CD8-positive, alpha-beta memory T cell (primary cell): ENCODE measurements around the gene ZIM2. TPM values are rescaled to one million over a fixed set of nuclear protein-coding genes. Genes with fewer than 3 reads are reported as not detected.
A peak's percentile ranks its signal among the peaks of the same experiment; 100 is the strongest.

ENCODE experiments used
- CTCF ChIA-PET: fragments of 350-600 bp; sonication (Branson Sonifier 250); formaldehyde crosslinking; loops from one replicate; lab custom pipeline; 2021; ENCODE audit warnings: antibody characterized with exemption; lab: Charles Lee
- POLR2A ChIA-PET: fragments of 350-600 bp; sonication (Branson Sonifier 250); formaldehyde crosslinking; loops from one replicate; lab custom pipeline; 2021; ENCODE audit warnings: antibody characterized with exemption; lab: Charles Lee
- DNase-seq, 5 donors: peaks; one replicate each; pipeline versions ENCODE4 v3.0.0 to v3.0.0-alpha.2; 2020 to 2022; ENCODE audit warnings: mixed read lengths in 1 of 5
- H3K27ac ChIP-seq: one replicate; pipeline ENCODE4 v1.7.0; 2013; ENCODE audit warnings: low read depth, mild to moderate bottlenecking, low read length, moderate library complexity
- H3K27me3 ChIP-seq: 2 replicates; pipeline ENCODE4 v1.7.0; 2013; ENCODE audit warnings: low read length, mild to moderate bottlenecking; ENCODE audit not compliant: insufficient read depth, poor library complexity, severe bottlenecking
- H3K36me3 ChIP-seq: 2 replicates; pipeline ENCODE4 v1.7.0; 2013; ENCODE audit warnings: mild to moderate bottlenecking, low read length, moderate library complexity; ENCODE audit not compliant: insufficient read depth
- H3K4me1 ChIP-seq: 2 replicates; pipeline ENCODE4 v1.7.0; 2013; ENCODE audit warnings: mild to moderate bottlenecking, low read length, moderate library complexity; ENCODE audit not compliant: insufficient read depth
- H3K4me3 ChIP-seq: 2 replicates; pipeline ENCODE4 v1.7.0; 2013; ENCODE audit warnings: mild to moderate bottlenecking, low read length
- H3K9me3 ChIP-seq: 2 replicates; pipeline ENCODE4 v1.7.0; 2013; ENCODE audit warnings: mild to moderate bottlenecking, low read length
- H3K27ac Mint-ChIP-seq, 8 donors: one replicate each; pipeline ENCODE4 v1.8.0; 2020 to 2021; ENCODE audit warnings: mixed read lengths in 8 of 8, mild to moderate bottlenecking in 6 of 8, inconsistent platforms in 3 of 8, moderate library complexity in 3 of 8
- H3K27me3 Mint-ChIP-seq, 2 donors: one replicate each; pipeline ENCODE4 v1.8.0; 2020 to 2021; ENCODE audit warnings: mixed read lengths in 2 of 2, mild to moderate bottlenecking in 1 of 2, moderate library complexity in 1 of 2
- H3K36me3 Mint-ChIP-seq, 3 donors: one replicate each; pipeline ENCODE4 v1.8.0; 2020 to 2021; ENCODE audit warnings: mixed read lengths in 3 of 3, inconsistent platforms in 1 of 3, mild to moderate bottlenecking in 1 of 3
- H3K4me1 Mint-ChIP-seq, 3 donors: one replicate each; pipeline ENCODE4 v1.8.0; 2020 to 2021; ENCODE audit warnings: mixed read lengths in 3 of 3, inconsistent platforms in 1 of 3, mild to moderate bottlenecking in 1 of 3
- H3K4me3 Mint-ChIP-seq, 7 donors: one replicate each; pipeline ENCODE4 v1.8.0; 2020 to 2021; ENCODE audit warnings: mixed read lengths in 7 of 7, mild to moderate bottlenecking in 6 of 7, moderate library complexity in 4 of 7, inconsistent platforms in 2 of 7
- H3K9me3 Mint-ChIP-seq, 5 donors: one replicate each; pipeline ENCODE4 v1.8.0; 2020 to 2022; ENCODE audit warnings: mixed read lengths in 5 of 5, mild to moderate bottlenecking in 3 of 5, moderate library complexity in 2 of 5, inconsistent platforms in 1 of 5
- polyA plus RNA-seq: library from polyadenylated mRNA; unstranded; fragments of 300-500 nt; fragmentation: Illumina TruSeq; gene quantifications from one replicate; pipeline ENCODE4 v1.2.3, GENCODE V29; 2021
- total RNA-seq, 2 experiments: library from RNA; stranded (reverse); gene quantifications; one replicate each; pipeline ENCODE4 v1.2.3, GENCODE V29; 2021

Gene ZIM2
- total and polyA plus RNA-seq, 3 experiments from 2014 or later: not detected

DNA sequence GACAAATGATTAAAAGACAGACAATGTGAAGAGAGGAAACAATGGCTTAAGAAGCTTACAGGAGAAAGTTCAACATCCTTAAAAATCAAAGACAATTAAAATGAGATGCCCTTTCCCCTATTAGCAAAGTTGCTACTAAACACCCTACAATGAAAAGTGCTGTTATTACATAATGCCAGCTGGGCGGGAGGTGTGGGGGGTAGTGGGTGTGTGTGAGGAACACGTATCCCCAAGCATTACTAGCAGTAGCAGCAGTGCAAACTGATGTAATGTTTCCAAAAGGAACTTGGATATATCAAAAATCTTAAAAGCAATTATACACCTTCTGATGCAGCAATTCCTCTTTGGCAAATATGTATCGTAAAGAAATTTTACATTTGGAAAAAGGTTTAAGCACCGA is 70.9 kb downstream of the ZIM2 start:
- H3K4me1 ChIP-seq: no peaks in the 10 kb centered on the region
- no peaks in the 10 kb centered on the region for H3K36me3 ChIP-seq
- ChIA-PET POLR2A (no interaction called here), CTCF (no interaction called here)
- DNase-seq: no peak
- peaks cover 9 to 12% of the 10 kb centered on the region in 2 donors for H3K27me3 Mint-ChIP-seq
- H3K36me3 Mint-ChIP-seq: peaks cover 0 to 7% (median 4%) of the 10 kb centered on the region in 3 donors
- H3K27ac Mint-ChIP-seq: no peak overlapping the region
- no peak overlapping the region for H3K4me3 Mint-ChIP-seq
- peaks cover 15 to 46% (median 40%) of the 10 kb centered on the region in 5 donors for H3K9me3 Mint-ChIP-seq
- no peak overlapping the region for H3K4me3 ChIP-seq
- no peak overlapping the region for H3K27ac ChIP-seq
- peaks cover 7 to 9% (median 8%) of the 10 kb centered on the region in 3 donors for H3K4me1 Mint-ChIP-seq
- no peaks in the 10 kb centered on the region for H3K27me3 ChIP-seq
- H3K9me3 ChIP-seq: no peaks in the 10 kb centered on the region

DNA sequence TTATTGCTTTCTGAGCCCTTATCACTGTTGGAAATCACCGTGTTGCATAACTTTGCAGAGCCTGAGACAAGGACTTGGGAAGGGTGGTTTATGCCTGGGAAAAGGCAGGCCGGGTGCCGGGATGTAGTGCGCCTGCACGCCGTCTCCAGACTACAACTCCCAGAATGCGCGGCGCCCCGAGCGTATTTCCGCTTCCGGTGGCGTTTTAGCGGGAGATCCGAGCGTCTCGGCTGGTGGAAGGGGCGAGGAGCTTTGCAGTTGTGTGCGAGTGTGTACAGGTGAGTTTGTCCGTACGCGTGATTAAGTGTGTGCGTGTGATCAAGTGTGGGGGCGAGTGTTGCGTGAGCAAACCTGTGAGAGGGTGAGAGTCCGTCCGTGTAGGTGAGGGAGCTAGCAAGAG is 75.4 kb downstream of the ZIM2 start:
- no peaks in the 10 kb centered on the region for H3K9me3 ChIP-seq
- H3K4me1 ChIP-seq: no peaks in the 10 kb centered on the region
- H3K27me3 ChIP-seq: no peaks in the 10 kb centered on the region
- peak overlapping the region in 2 of 8 donors; percentile 15 to 82 for H3K27ac Mint-ChIP-seq
- peaks cover 9 to 17% of the 10 kb centered on the region in 2 donors for H3K27me3 Mint-ChIP-seq
- H3K4me1 Mint-ChIP-seq: peaks cover 7 to 9% (median 8%) of the 10 kb centered on the region in 3 donors
- ChIA-PET CTCF (no interaction called here), POLR2A (no interaction called here)
- peak in 1 of 5 donors; percentile 2 for DNase-seq
- peaks cover 0 to 7% (median 4%) of the 10 kb centered on the region in 3 donors for H3K36me3 Mint-ChIP-seq
- no peaks in the 10 kb centered on the region for H3K36me3 ChIP-seq
- H3K4me3 Mint-ChIP-seq: peak overlapping the region in 5 of 7 donors; percentile 52 to 77 (median 63)
- H3K27ac ChIP-seq: no peak overlapping the region
- H3K9me3 Mint-ChIP-seq: peaks cover 27 to 70% (median 54%) of the 10 kb centered on the region in 5 donors
- H3K4me3 ChIP-seq: no peak overlapping the region

DNA sequence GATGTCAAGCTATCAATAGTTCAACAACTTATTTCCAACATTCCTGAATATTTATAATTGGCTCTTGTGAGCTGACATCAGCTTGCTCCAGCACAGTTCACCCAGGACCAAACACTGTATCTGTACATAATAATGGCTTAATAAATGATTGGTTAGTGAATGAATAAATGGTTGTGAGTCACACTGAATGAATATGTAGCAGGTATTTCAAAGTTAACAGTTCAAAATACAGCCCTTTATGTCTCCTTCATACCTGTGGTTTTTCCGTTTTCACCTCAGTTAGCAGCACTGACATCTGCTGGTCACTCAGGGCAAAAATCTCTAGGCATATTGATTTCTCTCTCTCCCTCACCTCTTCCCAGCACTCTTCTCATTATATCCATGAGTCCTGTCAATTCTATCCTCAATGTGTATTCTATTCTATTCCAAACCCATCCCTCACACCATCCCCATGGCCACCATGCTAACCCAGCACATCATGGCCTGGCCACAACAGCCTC is 76.3 kb downstream of the ZIM2 start:
- H3K27ac ChIP-seq: no peak overlapping the region
- no peaks in the 10 kb centered on the region for H3K36me3 ChIP-seq
- DNase-seq: no peak
- H3K36me3 Mint-ChIP-seq: peaks cover 0 to 7% (median 4%) of the 10 kb centered on the region in 3 donors
- peaks cover 31 to 75% (median 56%) of the 10 kb centered on the region in 5 donors for H3K9me3 Mint-ChIP-seq
- peaks cover 7 to 9% (median 8%) of the 10 kb centered on the region in 3 donors for H3K4me1 Mint-ChIP-seq
- no peak overlapping the region for H3K4me3 Mint-ChIP-seq
- H3K27me3 ChIP-seq: no peaks in the 10 kb centered on the region
- H3K4me3 ChIP-seq: no peak overlapping the region
- POLR2A ChIA-PET: no interaction called here
- CTCF ChIA-PET: no interaction called here
- no peaks in the 10 kb centered on the region for H3K4me1 ChIP-seq
- H3K9me3 ChIP-seq: no peaks in the 10 kb centered on the region
- H3K27ac Mint-ChIP-seq: no peak overlapping the region
- peaks cover 9 to 17% of the 10 kb centered on the region in 2 donors for H3K27me3 Mint-ChIP-seq

DNA sequence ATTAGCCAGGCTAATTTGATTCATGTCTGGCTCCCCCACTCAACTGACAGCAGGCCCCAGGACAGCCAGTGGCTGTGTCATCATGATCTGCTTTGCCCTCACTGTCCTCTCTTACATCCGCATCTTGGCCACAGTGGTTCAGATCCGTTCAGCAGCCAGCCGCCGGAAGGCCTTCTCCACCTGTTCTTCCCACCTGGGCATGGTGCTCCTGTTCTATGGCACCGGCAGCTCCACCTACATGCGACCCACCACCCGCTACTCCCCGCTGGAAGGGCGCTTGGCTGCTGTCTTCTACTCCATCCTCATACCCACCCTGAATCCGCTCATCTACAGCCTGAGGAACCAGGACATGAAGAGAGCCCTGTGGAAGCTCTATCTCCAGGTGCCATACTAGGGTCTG is 79.7 kb downstream of the ZIM2 start:
- no peak for DNase-seq
- ChIA-PET CTCF (no interaction called here), POLR2A (no interaction called here)
- H3K9me3 ChIP-seq: no peaks in the 10 kb centered on the region
- no peak overlapping the region for H3K27ac ChIP-seq
- Mint-ChIP-seq H3K4me1 (peaks cover 7 to 9% (median 8%) of the 10 kb centered on the region in 3 donors), H3K4me3 (peak overlapping the region in 1 of 7 donors; percentile 17), H3K27me3 (peaks cover 4 to 14% of the 10 kb centered on the region in 2 donors), H3K27ac (no peak overlapping the region), H3K36me3 (peaks cover 0 to 4% (median 0%) of the 10 kb centered on the region in 3 donors), H3K9me3 (peaks cover 28 to 75% (median 62%) of the 10 kb centered on the region in 5 donors)
- H3K36me3 ChIP-seq: no peaks in the 10 kb centered on the region
- H3K4me1 ChIP-seq: no peaks in the 10 kb centered on the region
- H3K27me3 ChIP-seq: no peaks in the 10 kb centered on the region
- H3K4me3 ChIP-seq: no peak overlapping the region

DNA sequence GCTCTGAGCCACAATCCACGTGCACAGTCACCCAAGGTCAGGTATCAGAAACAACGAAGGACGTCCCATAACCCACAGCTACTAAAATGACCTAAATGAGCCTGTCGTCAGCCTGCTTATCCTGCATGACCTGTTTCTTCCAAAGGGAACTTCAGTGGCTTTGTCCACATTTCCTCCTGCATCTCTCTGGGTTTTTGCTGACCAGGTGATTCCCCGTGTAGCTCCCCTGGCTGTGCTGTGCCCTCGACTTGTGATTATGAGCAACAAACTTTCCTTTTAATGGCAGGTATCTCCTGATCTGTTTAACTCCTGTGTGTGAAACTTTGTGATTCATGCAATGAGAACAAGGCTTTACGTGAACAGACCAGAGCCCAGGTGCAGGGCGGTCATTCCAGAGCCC is 81.0 kb downstream of the ZIM2 start:
- no peak for DNase-seq
- no peaks in the 10 kb centered on the region for H3K9me3 ChIP-seq
- CTCF ChIA-PET: no interaction called here

DNA sequence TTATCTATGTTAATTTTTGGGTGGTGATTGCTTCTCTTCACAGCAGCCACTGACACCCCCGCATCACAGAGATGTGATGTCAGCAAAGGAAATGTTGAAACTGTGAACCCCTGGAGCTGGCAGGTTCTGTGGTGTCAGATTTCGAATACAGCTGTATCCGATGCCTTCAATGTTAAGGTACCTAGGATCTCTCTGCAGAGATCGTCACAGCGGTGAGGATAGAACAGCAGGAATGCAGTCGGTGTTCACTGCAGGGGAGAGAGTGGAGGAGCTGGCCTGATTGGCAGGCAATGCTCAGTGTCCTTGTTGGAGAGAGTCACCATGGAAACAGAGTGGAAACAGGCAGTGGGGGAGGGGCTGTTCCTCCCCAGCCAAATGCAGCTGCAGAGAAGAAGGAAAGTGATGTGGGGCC is 89.4 kb downstream of the ZIM2 start:
- Mint-ChIP-seq H3K27me3 (no peaks in the 10 kb centered on the region), H3K4me1 (no peaks in the 10 kb centered on the region), H3K27ac (peak overlapping the region in 1 of 8 donors; percentile 15), H3K36me3 (peaks cover 0 to 10% (median 2%) of the 10 kb centered on the region in 3 donors), H3K4me3 (no peak overlapping the region), H3K9me3 (peaks cover 29 to 60% (median 46%) of the 10 kb centered on the region in 5 donors)
- DNase-seq: no peak
- ChIA-PET POLR2A (no interaction called here), CTCF (interaction anchor here (0.7 kb wide), 1 partner anchor 40 kb away, joined by 3 read pairs; no protein-coding TSS in a partner anchor)
- Histone ChIP-seq H3K9me3 (no peaks in the 10 kb centered on the region), H3K4me3 (no peak overlapping the region), H3K27me3 (no peaks in the 10 kb centered on the region), H3K4me1 (no peaks in the 10 kb centered on the region), H3K27ac (no peak overlapping the region), H3K36me3 (no peaks in the 10 kb centered on the region)

More for the DNA sequence above, 81.0 kb downstream of the ZIM2 start:
- Histone ChIP-seq H3K27ac (no peak overlapping the region), H3K36me3 (no peaks in the 10 kb centered on the region), H3K27me3 (no peaks in the 10 kb centered on the region), H3K4me3 (no peak overlapping the region), H3K4me1 (no peaks in the 10 kb centered on the region)
- Mint-ChIP-seq H3K4me1 (no peaks in the 10 kb centered on the region), H3K4me3 (no peak overlapping the region), H3K27me3 (peaks cover 0 to 4% of the 10 kb centered on the region in 2 donors), H3K9me3 (peaks cover 33 to 73% (median 57%) of the 10 kb centered on the region in 5 donors), H3K36me3 (peaks cover 0 to 8% (median 0%) of the 10 kb centered on the region in 3 donors), H3K27ac (no peak overlapping the region)
- POLR2A ChIA-PET: no interaction called here

DNA sequence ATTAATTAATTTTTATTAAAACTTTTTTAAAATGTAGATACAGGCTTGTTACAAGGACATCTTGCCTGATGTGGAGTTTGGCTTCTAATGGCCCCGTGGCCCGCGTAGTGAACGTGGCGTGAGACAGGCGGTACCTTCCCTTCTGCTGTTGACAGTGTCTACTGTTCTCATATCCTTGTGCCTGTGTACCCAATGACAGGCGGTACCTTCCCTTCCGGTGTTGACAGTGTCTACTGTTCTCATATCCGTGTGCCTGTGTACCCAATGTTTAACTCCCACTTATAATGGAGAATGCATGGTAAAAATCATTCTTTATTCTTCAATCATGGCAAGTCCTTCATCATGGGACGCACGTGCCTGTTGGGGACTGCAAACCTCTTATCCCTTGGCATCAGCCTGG is 89.9 kb downstream of the ZIM2 start:
- POLR2A ChIA-PET: no interaction called here

DNA sequence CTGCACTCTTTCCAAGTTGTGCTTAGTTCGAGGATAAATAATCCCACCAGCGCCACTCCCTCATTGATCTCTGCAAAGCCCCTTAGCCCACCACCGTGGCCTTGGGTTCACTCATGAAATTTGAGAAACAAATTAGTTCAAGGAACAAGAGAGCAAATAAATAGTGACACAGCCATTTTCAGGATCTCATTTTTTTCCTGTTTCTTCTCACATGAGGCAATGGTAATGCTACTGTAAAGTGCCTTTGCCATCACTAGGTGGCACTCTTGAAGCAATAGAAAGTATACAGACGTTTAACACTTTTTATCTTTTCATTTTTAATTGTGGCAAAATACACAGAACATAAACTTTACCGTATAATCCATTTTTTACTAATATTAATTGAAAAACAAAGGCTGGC is 92.1 kb downstream of the ZIM2 start:
- H3K27ac ChIP-seq: no peak overlapping the region
- CTCF ChIA-PET: no interaction called here
- Mint-ChIP-seq H3K27ac (no peak overlapping the region), H3K4me3 (no peak overlapping the region), H3K9me3 (peaks cover 30 to 59% (median 46%) of the 10 kb centered on the region in 5 donors), H3K4me1 (no peaks in the 10 kb centered on the region), H3K36me3 (peaks cover 2 to 9% (median 2%) of the 10 kb centered on the region in 3 donors), H3K27me3 (no peaks in the 10 kb centered on the region)
- H3K4me3 ChIP-seq: no peak overlapping the region
- no peaks in the 10 kb centered on the region for H3K27me3 ChIP-seq
- H3K9me3 ChIP-seq: peaks cover 4% of the 10 kb centered on the region
- POLR2A ChIA-PET: no interaction called here
- no peak for DNase-seq
- H3K4me1 ChIP-seq: no peaks in the 10 kb centered on the region
- no peaks in the 10 kb centered on the region for H3K36me3 ChIP-seq

More for the DNA sequence above, 89.9 kb downstream of the ZIM2 start:
- H3K27ac ChIP-seq: no peak overlapping the region
- H3K36me3 Mint-ChIP-seq: peaks cover 0 to 13% (median 2%) of the 10 kb centered on the region in 3 donors
- no peaks in the 10 kb centered on the region for H3K4me1 ChIP-seq
- H3K9me3 ChIP-seq: no peaks in the 10 kb centered on the region
- no peaks in the 10 kb centered on the region for H3K36me3 ChIP-seq
- no peak for DNase-seq
- no peak overlapping the region for H3K4me3 Mint-ChIP-seq
- H3K27me3 ChIP-seq: no peaks in the 10 kb centered on the region
- no peak overlapping the region for H3K4me3 ChIP-seq
- H3K4me1 Mint-ChIP-seq: no peaks in the 10 kb centered on the region
- no peaks in the 10 kb centered on the region for H3K27me3 Mint-ChIP-seq
- CTCF ChIA-PET: no interaction called here
- H3K9me3 Mint-ChIP-seq: peaks cover 34 to 59% (median 46%) of the 10 kb centered on the region in 5 donors
- H3K27ac Mint-ChIP-seq: peak overlapping the region in 1 of 8 donors; percentile 15
